Cardiac muscle cell (in vitro differentiated cells and primary cell): Measurements from ENCODE around the gene LIMK2. TPM values are rescaled to one million over a fixed set of nuclear protein-coding genes. Genes with fewer than 3 reads are reported as not detected.
"Not testable (repeated sequence)": the region's sequence is repeated elsewhere in the genome, so short reads cannot be mapped to it uniquely, and the experiment has no call there.

Experiments used
- DNase-seq, 2 donors: peaks; one replicate each; pipeline versions ENCODE4 v3.0.0 to v3.0.0-alpha.2; 2010 to 2017; ENCODE audit warnings: low read depth in 1 of 2, low spot score in 1 of 2
- H3K27ac ChIP-seq: fragments of 200-600 bp; sonication (generic); 2 replicates; pipeline ENCODE4 v1.5.1; 2016
- H3K27me3 ChIP-seq: fragments of 200-600 bp; sonication (generic); 2 replicates; pipeline ENCODE4 v1.6.0; 2016; ENCODE audit warnings: control low read depth
- H3K36me3 ChIP-seq: fragments of 200-600 bp; sonication (generic); 2 replicates; pipeline ENCODE4 v1.5.1; 2016; ENCODE audit warnings: control low read depth
- H3K4me1 ChIP-seq: fragments of 200-600 bp; sonication (generic); 2 replicates; pipeline ENCODE4 v1.8.1; 2017; ENCODE audit warnings: low read depth, mild to moderate bottlenecking, mixed run types
- H3K4me3 ChIP-seq: fragments of 200-600 bp; sonication (generic); 2 replicates; pipeline ENCODE4 v1.5.1; 2016; ENCODE audit warnings: mild to moderate bottlenecking
- H3K9me3 ChIP-seq: fragments of 200-600 bp; sonication (generic); 2 replicates; pipeline ENCODE4 v1.5.1; 2017; ENCODE audit warnings: low read depth, mild to moderate bottlenecking, control low read depth
- polyA plus RNA-seq: library from polyadenylated mRNA; unstranded; fragments of >200 nt; fragmentation: Nextera tagmentation; extraction: Ambion mirVana; gene quantifications from 2 replicates; pipeline ENCODE4 v1.2.1, GENCODE V29; 2016
- total RNA-seq: library from RNA; depleted of rRNA; stranded (reverse); fragments of >200 nt; gene quantifications from 2 replicates; pipeline ENCODE4 v1.2.3, GENCODE V29; 2016
- TF ChIP-seq, protein P1 (sequence below): IDR thresholded peaks from 2 replicates; pipeline ENCODE4 v1.5.1; 2012; ENCODE audit warnings: low read depth, mild to moderate bottlenecking, low read length

Gene LIMK2
- total and polyA plus RNA-seq, 2 experiments from 2014 or later = 31.4 to 32.8 TPM

GRCh38 chr22:31187627-31188026, 24.5 kb upstream of the LIMK2 start:
- no peaks in the 10 kb centered on the region for H3K36me3 ChIP-seq
- DNase-seq = no peak
- H3K4me1 ChIP-seq = no peaks in the 10 kb centered on the region
- no peaks in the 10 kb centered on the region for H3K27me3 ChIP-seq
- TF ChIP-seq, protein P1, sequence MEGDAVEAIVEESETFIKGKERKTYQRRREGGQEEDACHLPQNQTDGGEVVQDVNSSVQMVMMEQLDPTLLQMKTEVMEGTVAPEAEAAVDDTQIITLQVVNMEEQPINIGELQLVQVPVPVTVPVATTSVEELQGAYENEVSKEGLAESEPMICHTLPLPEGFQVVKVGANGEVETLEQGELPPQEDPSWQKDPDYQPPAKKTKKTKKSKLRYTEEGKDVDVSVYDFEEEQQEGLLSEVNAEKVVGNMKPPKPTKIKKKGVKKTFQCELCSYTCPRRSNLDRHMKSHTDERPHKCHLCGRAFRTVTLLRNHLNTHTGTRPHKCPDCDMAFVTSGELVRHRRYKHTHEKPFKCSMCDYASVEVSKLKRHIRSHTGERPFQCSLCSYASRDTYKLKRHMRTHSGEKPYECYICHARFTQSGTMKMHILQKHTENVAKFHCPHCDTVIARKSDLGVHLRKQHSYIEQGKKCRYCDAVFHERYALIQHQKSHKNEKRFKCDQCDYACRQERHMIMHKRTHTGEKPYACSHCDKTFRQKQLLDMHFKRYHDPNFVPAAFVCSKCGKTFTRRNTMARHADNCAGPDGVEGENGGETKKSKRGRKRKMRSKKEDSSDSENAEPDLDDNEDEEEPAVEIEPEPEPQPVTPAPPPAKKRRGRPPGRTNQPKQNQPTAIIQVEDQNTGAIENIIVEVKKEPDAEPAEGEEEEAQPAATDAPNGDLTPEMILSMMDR = no peak
- no peak overlapping the region for H3K4me3 ChIP-seq
- H3K9me3 ChIP-seq = no peaks in the 10 kb centered on the region
- H3K27ac ChIP-seq = no peak overlapping the region

DNA sequence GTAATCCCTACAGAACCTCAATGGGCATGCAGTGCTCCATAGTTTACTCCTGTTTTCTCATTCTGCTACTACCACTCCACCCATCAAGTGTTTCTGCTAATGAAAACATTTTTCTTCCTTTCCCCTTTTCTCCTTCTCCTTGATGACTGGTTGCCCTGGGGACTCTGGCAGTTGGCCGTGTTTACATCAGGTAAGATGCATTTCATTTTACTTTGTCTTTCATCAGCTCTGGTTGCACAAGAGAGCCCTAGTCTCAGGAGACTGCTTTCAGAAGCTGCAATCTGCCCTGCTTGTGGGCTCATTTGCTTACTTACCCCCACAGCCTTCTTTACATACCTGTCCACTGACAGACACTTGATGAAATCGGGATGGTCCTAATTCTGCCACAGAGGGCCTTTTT, 19.6 kb upstream of the LIMK2 start:
- Histone ChIP-seq H3K27me3 (no peaks in the 10 kb centered on the region), H3K27ac (no peak overlapping the region), H3K4me1 (no peaks in the 10 kb centered on the region), H3K36me3 (peaks cover 2% of the 10 kb centered on the region), H3K9me3 (no peaks in the 10 kb centered on the region), H3K4me3 (no peak overlapping the region)
- TF ChIP-seq, protein P1 = no peak
- peak in 1 of 2 donors; percentile 66 for DNase-seq

GRCh38 chr22:31193092-31193491, 19.0 kb upstream of the LIMK2 start:
- peaks cover 2% of the 10 kb centered on the region for H3K36me3 ChIP-seq
- TF ChIP-seq, protein P1 = no peak
- no peaks in the 10 kb centered on the region for H3K9me3 ChIP-seq
- no peaks in the 10 kb centered on the region for H3K4me1 ChIP-seq
- no peaks in the 10 kb centered on the region for H3K27me3 ChIP-seq
- H3K4me3 ChIP-seq = no peak overlapping the region
- DNase-seq = peak in 1 of 2 donors; percentile 47
- peak overlapping the region; percentile 5 for H3K27ac ChIP-seq

DNA sequence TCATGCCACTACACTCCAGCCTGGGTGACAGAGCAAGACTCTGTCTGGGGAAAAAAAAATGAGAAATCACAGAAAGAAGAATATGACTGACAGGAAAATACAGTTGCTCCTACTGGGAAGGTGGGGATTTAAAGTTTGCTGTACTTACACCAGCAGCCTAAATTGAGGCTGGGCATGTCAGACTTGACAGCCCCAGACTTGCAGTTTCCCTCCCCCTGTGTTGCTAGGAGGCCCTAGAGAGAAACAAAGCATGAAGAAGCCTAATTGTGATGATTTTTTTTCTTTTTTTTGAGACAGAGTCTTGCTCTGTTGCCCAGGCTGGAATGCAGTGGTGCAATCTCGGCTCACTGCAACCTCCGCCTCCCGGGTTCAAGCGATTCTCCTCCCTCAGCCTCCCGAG, 17.4 kb upstream of the LIMK2 start:
- H3K27me3 ChIP-seq, DNase-seq, H3K36me3 ChIP-seq, H3K27ac ChIP-seq, H3K4me3 ChIP-seq, H3K9me3 ChIP-seq, H3K4me1 ChIP-seq: not testable (repeated sequence)

DNA sequence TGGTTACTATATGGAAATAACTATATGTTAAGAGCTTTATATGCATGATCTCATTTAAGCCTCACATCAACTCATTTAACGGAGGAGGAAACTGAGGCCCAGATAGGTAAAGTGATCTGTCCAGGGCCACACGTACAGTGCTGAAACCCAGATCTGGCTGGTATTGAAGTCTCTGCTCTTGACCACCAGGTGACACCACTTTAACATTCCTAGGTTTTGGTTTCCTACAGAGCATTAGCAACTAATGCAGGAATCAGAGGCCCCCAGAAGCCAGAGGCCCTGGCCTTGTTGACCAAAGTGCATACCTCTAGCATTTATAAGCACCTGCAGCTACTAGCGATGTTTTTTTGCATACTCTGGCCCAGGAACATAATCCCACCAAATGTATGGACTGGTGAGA, 12.9 kb upstream of the LIMK2 start:
- Histone ChIP-seq H3K27ac (no peak overlapping the region), H3K4me3 (no peak overlapping the region), H3K4me1 (no peaks in the 10 kb centered on the region), H3K27me3 (no peaks in the 10 kb centered on the region), H3K9me3 (no peaks in the 10 kb centered on the region), H3K36me3 (peaks cover 5% of the 10 kb centered on the region)
- TF ChIP-seq, protein P1 = no peak
- no peak for DNase-seq

DNA sequence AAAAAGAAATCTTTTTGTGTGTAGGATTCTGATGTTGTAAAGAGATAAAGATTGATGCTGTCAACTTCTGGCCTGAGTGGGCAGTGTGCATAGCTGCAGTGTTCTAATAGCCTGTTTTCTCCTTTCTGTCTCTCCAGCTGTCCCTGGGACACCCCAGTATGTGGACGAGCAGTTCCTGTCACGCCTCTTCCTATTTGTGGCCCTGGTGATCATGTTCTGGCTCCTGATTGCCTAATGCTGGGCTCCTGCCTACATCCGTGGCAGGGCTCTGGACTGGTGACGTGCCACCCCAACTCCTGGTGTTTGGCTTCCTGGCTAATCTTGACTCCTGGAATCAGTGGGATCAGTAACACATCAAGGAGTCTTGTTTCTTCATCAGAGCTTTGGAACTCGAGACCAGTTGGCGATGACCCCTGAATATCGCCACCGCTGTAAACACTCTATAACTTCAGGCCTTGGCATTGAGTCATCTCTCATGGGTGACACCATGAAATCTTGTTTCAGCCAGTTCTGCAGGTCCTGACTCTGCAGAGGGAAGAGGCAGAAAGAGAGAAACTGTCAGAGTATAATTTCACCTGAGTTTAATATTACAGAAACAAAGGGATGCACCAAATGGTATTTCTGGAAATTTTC, 7.6 kb upstream of the LIMK2 start:
- not testable (repeated sequence) for DNase-seq, H3K4me1 ChIP-seq, H3K27ac ChIP-seq, H3K36me3 ChIP-seq, H3K27me3 ChIP-seq, H3K4me3 ChIP-seq, H3K9me3 ChIP-seq

DNA sequence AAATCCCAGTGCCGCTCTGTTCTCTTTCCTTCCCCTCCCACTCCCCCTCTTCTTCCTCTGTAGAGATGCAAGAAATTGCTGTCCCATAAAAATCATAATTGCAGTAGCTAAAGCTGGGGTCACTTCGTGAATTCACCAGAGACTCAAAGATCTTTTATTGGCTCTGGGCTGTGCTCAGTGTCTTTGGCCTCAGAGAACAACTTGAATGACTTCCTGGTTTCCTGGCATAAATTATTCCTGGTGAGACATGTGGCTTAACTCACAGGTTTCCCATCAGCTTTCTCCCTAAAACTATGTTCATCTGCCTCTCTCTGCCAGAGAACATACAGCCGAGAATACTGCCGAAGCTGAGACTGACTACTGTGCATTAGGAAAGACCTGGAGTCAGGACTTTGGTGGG, 7.0 kb upstream of the LIMK2 start:
- not testable (repeated sequence) for H3K4me3 ChIP-seq, H3K27ac ChIP-seq, H3K36me3 ChIP-seq, H3K27me3 ChIP-seq, H3K4me1 ChIP-seq, H3K9me3 ChIP-seq, DNase-seq

DNA sequence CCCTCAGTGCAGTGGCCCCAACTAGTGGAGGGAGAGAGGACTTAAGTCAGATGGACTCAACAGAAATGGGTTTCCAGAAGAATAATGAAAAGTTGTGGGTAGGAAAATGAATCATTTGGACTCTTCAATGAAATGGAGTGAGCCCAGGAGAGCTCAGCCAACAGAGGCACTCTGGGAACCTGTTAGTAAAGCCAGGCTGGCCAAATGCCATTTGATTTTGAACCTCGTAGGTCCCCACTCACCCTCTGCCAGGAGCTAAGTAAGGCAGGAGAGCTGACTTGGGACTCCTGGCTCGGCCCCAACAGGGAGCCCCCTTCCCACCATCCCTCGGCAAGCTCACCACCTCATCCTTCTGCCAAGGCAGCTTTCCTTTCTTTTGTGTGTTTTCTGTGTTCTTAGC, 5.6 kb upstream of the LIMK2 start:
- H3K4me1 ChIP-seq, H3K4me3 ChIP-seq, DNase-seq, H3K36me3 ChIP-seq, H3K9me3 ChIP-seq, H3K27me3 ChIP-seq: not testable (repeated sequence)
- H3K27ac ChIP-seq = peak overlapping the region; percentile 69
